Hepatocyte (in vitro differentiated cells): ENCODE results near the gene ANKS6. TPM values are rescaled to one million over a fixed set of nuclear protein-coding genes. Genes with fewer than 3 reads are reported as not detected.

Experiments used
- DNase-seq: peaks from one replicate; pipeline ENCODE4 v3.0.0-alpha.2; 2016; ENCODE audit warnings: low spot score
- H2AFZ ChIP-seq: fragments of 200-600 bp; sonication (generic); 2 replicates; pipeline ENCODE4 v1.6.0; 2016; ENCODE audit warnings: antibody characterized with exemption, mild to moderate bottlenecking
- H3K27ac ChIP-seq: fragments of 200-600 bp; sonication (generic); 2 replicates; pipeline ENCODE4 v1.5.1; 2016; ENCODE audit warnings: mild to moderate bottlenecking
- H3K27me3 ChIP-seq: fragments of 200-600 bp; sonication (generic); 2 replicates; pipeline ENCODE4 v1.6.1; 2016
- H3K36me3 ChIP-seq: fragments of 200-600 bp; sonication (generic); replicated peaks from 2 replicates; pipeline ENCODE4 v1.5.1; 2016; ENCODE audit warnings: low read depth; ENCODE audit not compliant: insufficient read depth
- H3K4me1 ChIP-seq: fragments of 200-600 bp; sonication (generic); 2 replicates; pipeline ENCODE4 v1.5.1; 2016; ENCODE audit warnings: mild to moderate bottlenecking, moderate library complexity; ENCODE audit not compliant: insufficient read depth
- H3K4me2 ChIP-seq: fragments of 200-600 bp; sonication (generic); 2 replicates; pipeline ENCODE4 v1.6.0; 2016
- H3K4me3 ChIP-seq: fragments of 200-600 bp; sonication (generic); 2 replicates; pipeline ENCODE4 v1.5.1; 2016; ENCODE audit warnings: mild to moderate bottlenecking
- H3K79me2 ChIP-seq: fragments of 200-600 bp; sonication (generic); 2 replicates; pipeline ENCODE4 v1.6.0; 2017; ENCODE audit warnings: mild to moderate bottlenecking
- H3K9me2 ChIP-seq: fragments of 200-600 bp; sonication (generic); replicated peaks from 2 replicates; pipeline ENCODE4 v1.6.0; 2017; ENCODE audit warnings: mild to moderate bottlenecking; ENCODE audit not compliant: insufficient read depth
- H3K9me3 ChIP-seq: fragments of 200-600 bp; sonication (generic); 2 replicates; pipeline ENCODE4 v1.5.1; 2016; ENCODE audit warnings: low read depth, mild to moderate bottlenecking
- H4K20me1 ChIP-seq: fragments of 200-600 bp; sonication (generic); 2 replicates; pipeline ENCODE4 v1.6.0; 2016; ENCODE audit warnings: mild to moderate bottlenecking; ENCODE audit not compliant: insufficient read depth, poor library complexity, severe bottlenecking
- CTCF ChIP-seq: fragments of 200-600 bp; sonication (generic); IDR thresholded peaks from 2 replicates; pipeline ENCODE4 v1.5.1; 2016; ENCODE audit warnings: antibody characterized with exemption, mild to moderate bottlenecking; ENCODE audit not compliant: poor library complexity
- EZH2 ChIP-seq: fragments of 200-600 bp; sonication (generic); IDR thresholded peaks from 2 replicates; pipeline ENCODE4 v1.6.1; 2016; ENCODE audit warnings: antibody characterized with exemption, mild to moderate bottlenecking, borderline replicate concordance
- EZH2phosphoT487 ChIP-seq: fragments of 200-600 bp; sonication (generic); IDR thresholded peaks from one replicate; pipeline ENCODE4 v1.6.1; 2018; ENCODE audit warnings: antibody characterized with exemption, mild to moderate bottlenecking, low read depth, moderate library complexity; ENCODE audit not compliant: unreplicated experiment, severe bottlenecking
- WGBS: methylation state at CpG from one replicate; pipeline ENCODE4 v1.1.6; 2016; ENCODE audit warnings: low lambda C conversion rate; ENCODE audit errors: missing lambda C conversion rate; 5-methylcytosine and 5-hydroxymethylcytosine counted together
- polyA plus RNA-seq: library from polyadenylated mRNA; unstranded; fragments of >200 nt; fragmentation: Nextera tagmentation; extraction: Ambion mirVana; gene quantifications from 2 replicates; pipeline ENCODE4 v1.2.1, GENCODE V29; 2016
- total RNA-seq: library from RNA; depleted of rRNA; stranded (reverse); fragments of >200 nt; gene quantifications from 2 replicates; pipeline ENCODE4 v1.2.3, GENCODE V29; 2014

ANKS6 gene
- total and polyA plus RNA-seq, 2 experiments from 2014 or later, result 21.3 to 22.9 TPM

- Histone ChIP-seq H3K27me3 (no peaks in the 10 kb centered on the region), H3K36me3 (no peaks in the 10 kb centered on the region), H3K4me3 (no peak overlapping the region), H4K20me1 (no peaks in the 10 kb centered on the region), H3K9me3 (no peaks in the 10 kb centered on the region), H3K27ac (no peak overlapping the region), H3K79me2 (no peaks in the 10 kb centered on the region), H3K4me1 (peaks cover 7% of the 10 kb centered on the region), H2AFZ (no peak overlapping the region), H3K9me2 (no peaks in the 10 kb centered on the region), H3K4me2 (no peak overlapping the region)
- WGBS, result 93% methylated on average over 15 of the region's 15 CpGs
- DNase-seq, result no peak
- no peak for TF ChIP-seq EZH2phosphoT487
- no peak for TF ChIP-seq CTCF
- no peak for TF ChIP-seq EZH2
These were observed 22.6 kb downstream of the ANKS6 start for GRCh38 chr9:98773721-98774120.

GRCh38 chr9:98772364-98773155, 23.8 kb downstream of the ANKS6 start:
- Histone ChIP-seq H3K27me3 (no peaks in the 10 kb centered on the region), H3K79me2 (no peaks in the 10 kb centered on the region), H3K9me2 (no peaks in the 10 kb centered on the region), H3K27ac (no peak overlapping the region), H3K36me3 (no peaks in the 10 kb centered on the region), H2AFZ (no peak overlapping the region), H3K4me2 (no peak overlapping the region), H4K20me1 (no peaks in the 10 kb centered on the region), H3K4me1 (no peaks in the 10 kb centered on the region), H3K9me3 (no peaks in the 10 kb centered on the region), H3K4me3 (no peak overlapping the region)
- no peak for DNase-seq
- TF ChIP-seq EZH2 (no peak), EZH2phosphoT487 (no peak), CTCF (no peak)
- 94% methylated on average over 13 of the region's 13 CpGs for WGBS

- DNase-seq, result no peak
- no peaks in the 10 kb centered on the region for H3K36me3 ChIP-seq
- 96% methylated on average over 13 of the region's 15 CpGs for WGBS
These were observed 25.0 kb downstream of the ANKS6 start for GRCh38 chr9:98771209-98771874.

More at GRCh38 chr9:98771209-98771874, 25.0 kb downstream of the ANKS6 start:
- no peak overlapping the region for H3K4me3 ChIP-seq
- no peaks in the 10 kb centered on the region for H3K4me1 ChIP-seq
- no peaks in the 10 kb centered on the region for H4K20me1 ChIP-seq
- no peaks in the 10 kb centered on the region for H3K9me3 ChIP-seq
- no peaks in the 10 kb centered on the region for H3K9me2 ChIP-seq
- no peaks in the 10 kb centered on the region for H3K27me3 ChIP-seq
- no peak overlapping the region for H2AFZ ChIP-seq
- H3K79me2 ChIP-seq, result no peaks in the 10 kb centered on the region
- TF ChIP-seq CTCF (no peak), EZH2 (no peak), EZH2phosphoT487 (no peak)
- H3K27ac ChIP-seq, result no peak overlapping the region
- no peak overlapping the region for H3K4me2 ChIP-seq
